HG02970 (cell line): Measurements from ENCODE around the gene GOLGA8B.
"Not testable (repeated sequence)": the region's sequence is repeated elsewhere in the genome, so short reads cannot be mapped to it uniquely, and the experiment has no call there.

Experiments used
- ATAC-seq: cut with Tn5 transposase; IDR thresholded peaks from one replicate; pipeline ENCODE4 v1.9.1; 2021; ENCODE audit warnings: mild to moderate bottlenecking, moderate library complexity, moderate number of reproducible peaks; ENCODE audit not compliant: unreplicated experiment, low FRiP score

Gene GOLGA8B

GRCh38 chr15:34583399-34584329 is at the start of gene GOLGA8B:
GOLGA8B (minus strand) TSS chr15:34583651; CDS start chr15:34535912, 47,739 bp downstream.
- ATAC-seq: peak; percentile 57

DNA sequence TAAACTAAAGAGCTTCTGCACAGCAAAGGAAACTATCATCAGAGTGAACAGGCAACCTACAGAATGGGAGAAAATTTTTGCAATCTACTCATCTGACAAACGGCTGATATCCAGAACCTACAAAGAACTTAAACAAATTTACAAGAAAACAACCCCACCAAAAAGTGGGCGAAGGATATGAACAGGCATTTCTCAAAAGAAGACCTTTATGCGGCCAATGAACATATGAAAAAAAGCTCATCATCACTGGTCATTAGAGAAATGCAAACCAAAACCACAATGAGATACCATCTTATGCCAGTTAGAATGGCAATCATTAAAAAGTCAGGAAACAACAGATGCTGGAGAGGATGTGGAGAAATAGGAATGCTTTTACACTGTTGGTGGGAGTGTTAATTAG is 49.7 kb upstream of the GOLGA8B start:
- ATAC-seq: not testable (repeated sequence)

- no peak for ATAC-seq
Measured at GRCh38 chr15:34628577-34629152, 45.2 kb upstream of the GOLGA8B start.

GRCh38 chr15:34625007-34625406 is 41.6 kb upstream of the GOLGA8B start:
- no peak for ATAC-seq

DNA sequence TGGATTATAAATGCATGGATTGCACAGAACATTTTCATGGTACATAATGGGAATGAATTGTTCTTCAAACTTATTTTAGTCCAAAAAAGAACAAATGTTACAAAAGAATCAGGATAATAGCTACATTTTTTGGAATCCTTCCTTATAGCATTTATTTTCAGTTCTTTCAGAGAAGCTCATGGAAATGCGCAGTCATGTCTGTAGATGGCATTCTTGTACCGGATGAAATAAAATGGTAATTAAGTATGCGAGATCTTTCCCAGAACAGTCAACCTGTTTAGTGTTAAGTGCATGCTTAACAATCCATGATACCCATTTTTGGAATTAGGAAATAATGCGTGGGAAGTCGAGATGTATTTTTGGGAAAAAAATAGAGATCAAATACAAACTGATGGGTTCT is 38.2 kb upstream of the GOLGA8B start:
- no peak for ATAC-seq

GRCh38 chr15:34620814-34621213 is 37.4 kb upstream of the GOLGA8B start:
- no peak for ATAC-seq

GRCh38 chr15:34620142-34620541 is 36.7 kb upstream of the GOLGA8B start:
- no peak for ATAC-seq

- no peak for ATAC-seq
Measured at GRCh38 chr15:34619151-34619550, 35.7 kb upstream of the GOLGA8B start.

DNA sequence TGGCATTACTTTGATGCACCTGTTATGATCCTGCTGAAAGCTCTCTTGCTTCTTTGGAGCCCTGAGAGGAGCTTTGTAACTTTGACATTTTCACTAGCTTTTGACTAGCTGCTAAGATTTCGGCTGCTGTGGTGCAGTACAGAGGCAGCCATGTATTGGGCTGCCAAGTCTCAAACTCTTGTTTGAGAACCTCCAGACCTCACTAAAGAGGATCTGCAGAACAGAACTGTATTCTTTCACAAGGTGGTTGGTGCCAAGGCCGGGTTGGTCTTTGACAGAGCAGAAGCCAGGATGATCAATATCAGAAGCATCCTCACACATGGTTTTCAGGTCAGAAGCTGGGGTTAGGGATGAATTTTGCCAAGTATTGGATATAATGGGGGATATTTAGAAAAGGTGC is 34.6 kb upstream of the GOLGA8B start:
- ATAC-seq: no peak

DNA sequence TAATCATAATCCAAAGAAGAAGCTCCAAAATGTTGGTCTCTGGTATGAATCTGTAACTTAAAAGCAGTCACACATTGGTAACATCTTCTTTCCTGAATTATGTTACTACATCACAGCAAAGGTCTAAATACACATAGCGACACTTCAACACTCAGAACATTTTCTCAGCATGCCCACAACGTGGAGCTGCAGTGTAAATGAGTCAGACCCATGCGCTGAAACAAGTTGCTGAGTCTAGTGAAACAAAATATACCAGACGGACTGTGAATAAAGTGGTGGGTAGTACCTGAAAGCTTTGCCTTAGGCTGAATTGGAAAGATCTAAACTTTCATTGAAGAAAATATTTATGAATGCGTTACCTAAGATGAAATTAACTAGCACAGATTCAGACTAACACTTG is 33.2 kb upstream of the GOLGA8B start:
- no peak for ATAC-seq

DNA sequence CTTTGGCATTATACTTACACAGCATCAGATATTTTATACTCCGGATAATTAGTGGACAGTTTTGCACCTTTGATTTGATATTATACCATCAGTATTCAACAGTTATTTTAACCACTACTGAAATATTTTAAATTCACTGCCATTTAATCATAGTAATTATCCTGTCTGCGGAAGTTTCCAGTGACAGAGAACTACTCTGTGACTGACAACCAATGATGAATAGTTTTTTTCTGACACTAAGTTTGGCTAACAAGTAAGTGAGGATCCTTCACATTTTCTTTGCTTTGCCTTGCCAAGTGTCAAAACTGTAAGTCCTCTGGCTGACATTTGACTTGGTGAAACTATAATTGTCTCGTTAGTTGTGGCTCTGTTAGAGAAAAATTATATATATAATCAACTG is 30.5 kb upstream of the GOLGA8B start:
- ATAC-seq: no peak

GRCh38 chr15:34613301-34613700 is 29.9 kb upstream of the GOLGA8B start:
- ATAC-seq: no peak

DNA sequence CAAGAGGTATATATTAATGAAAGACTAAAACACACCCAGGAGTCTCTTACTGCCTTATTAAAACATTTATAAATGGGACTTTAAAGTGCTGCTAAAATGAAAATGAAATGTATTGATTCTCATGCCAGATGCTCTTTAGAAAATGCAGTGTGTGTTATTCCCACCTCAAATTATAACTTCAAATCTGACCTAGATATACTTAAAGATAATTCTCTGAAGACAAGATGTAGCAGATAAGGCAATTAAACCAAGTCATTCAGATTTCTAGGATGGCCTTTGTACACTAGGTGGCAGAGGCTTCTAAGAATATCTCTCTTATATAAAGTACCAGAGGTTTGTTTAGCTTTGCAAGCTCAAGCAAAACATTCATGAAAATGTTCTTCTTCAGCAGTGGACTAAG is 26.9 kb upstream of the GOLGA8B start:
- ATAC-seq: no peak

- no peak for ATAC-seq
Measured at GRCh38 chr15:34609102-34610057, 25.9 kb upstream of the GOLGA8B start.

- ATAC-seq: no peak
Measured at GRCh38 chr15:34608517-34608916, 25.1 kb upstream of the GOLGA8B start.

DNA sequence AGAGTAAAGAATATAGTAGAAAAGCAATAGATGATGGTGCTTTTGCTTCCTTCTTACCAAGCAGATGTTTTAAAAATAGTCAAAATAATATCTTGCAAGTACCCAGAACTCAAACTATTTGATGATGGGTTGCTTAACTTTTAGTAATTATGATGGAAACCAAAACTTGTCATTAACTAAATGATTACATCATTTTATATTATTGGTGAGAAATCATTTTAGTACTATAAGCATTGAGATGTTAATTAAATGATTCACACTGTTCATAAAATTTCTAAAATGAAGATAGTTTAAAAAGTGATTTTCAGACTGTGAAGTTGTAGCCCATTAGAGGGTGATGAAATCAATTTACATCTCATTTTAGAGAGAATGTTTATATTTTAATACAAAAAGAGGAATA is 24.4 kb upstream of the GOLGA8B start:
- no peak for ATAC-seq

DNA sequence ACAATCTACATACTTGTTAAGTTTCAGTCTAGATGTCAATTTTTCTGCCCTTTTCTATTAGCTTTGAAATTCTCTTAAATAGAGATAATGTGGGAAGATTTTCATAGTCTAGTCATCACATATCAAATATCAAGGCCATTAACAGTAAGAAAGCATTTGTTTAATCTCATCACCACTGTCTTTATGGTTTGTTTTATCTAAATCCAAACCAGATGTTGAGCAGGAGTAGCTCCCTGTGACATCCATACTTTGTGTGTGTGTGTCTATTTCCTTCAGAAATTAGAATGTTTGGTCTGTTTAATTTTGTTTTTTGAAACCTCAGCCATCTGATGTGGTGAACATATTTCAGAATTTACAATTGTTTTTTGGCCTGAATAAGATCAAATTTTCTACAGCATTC is 23.1 kb upstream of the GOLGA8B start:
- no peak for ATAC-seq

- no peak for ATAC-seq
Measured at GRCh38 chr15:34606131-34606530, 22.7 kb upstream of the GOLGA8B start.

DNA sequence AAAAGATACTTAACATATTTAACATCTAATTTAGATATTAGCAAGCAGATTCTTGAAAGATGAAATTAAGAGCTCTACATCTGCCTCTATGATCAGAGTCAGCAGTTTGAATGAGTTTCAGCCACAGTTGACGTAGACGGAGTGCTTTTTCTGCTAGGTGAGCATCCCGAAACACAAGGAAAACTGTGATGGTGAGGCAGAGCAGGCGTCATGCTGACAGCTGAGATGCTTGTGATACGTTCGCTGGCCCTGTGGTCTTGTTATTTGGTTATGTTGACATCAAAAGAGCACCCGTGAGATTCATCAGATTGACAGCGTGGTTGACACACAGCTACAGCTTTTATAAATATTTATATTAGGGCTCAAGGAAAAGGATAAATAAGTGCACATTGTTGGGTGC is 19.6 kb upstream of the GOLGA8B start:
- no peak for ATAC-seq

DNA sequence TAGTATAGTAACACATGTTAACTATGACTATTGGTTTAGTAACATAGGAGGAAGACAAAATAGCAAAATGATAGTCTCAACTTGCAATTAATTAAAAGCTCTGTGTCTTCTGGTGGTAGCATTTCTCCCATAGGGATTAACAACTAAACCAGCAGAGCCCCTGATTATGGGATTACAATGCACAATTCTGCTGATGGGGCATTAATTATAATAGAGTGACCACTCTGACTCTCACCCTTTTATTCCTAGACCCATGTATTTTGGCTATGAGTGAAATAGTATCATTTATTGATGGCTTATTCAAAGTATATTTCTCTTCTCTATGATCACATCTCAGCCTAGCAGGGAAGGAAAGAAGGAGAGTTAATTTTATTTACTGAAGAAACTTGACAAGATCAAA is 17.5 kb upstream of the GOLGA8B start:
- ATAC-seq: no peak
